Measurements from ENCODE around the gene ITPRIP.
A peak's percentile ranks its signal among the peaks of the same experiment; 100 is the strongest.

Gene ITPRIP

GRCh38 chr10:104325436-104326435 lies 12.5 kb downstream of the ITPRIP start:
- H3K27me3 Mint-ChIP-seq, result no peaks in the 10 kb centered on the region
- no peak for ATAC-seq (ENCODE audit: low read depth)
- no peaks in the 10 kb centered on the region for H3K9me3 Mint-ChIP-seq
- DNase-seq (ENCODE audit: low spot score in 2 of 2), result no peak
- peaks cover 5% of the 10 kb centered on the region for H3K36me3 Mint-ChIP-seq
- H3K4me1 Mint-ChIP-seq, result peaks cover 76% of the 10 kb centered on the region
- peak overlapping the region; percentile 42 for H3K4me3 Mint-ChIP-seq
- peak overlapping the region; percentile 78 for H3K27ac Mint-ChIP-seq

- ATAC-seq (ENCODE audit: low read depth), result no peak
- Mint-ChIP-seq H3K4me3 (peak overlapping the region; percentile 83), H3K4me1 (peaks cover 78% of the 10 kb centered on the region), H3K9me3 (no peaks in the 10 kb centered on the region), H3K27ac (peak overlapping the region; percentile 81), H3K36me3 (peaks cover 5% of the 10 kb centered on the region), H3K27me3 (no peaks in the 10 kb centered on the region)
- no peak for DNase-seq (ENCODE audit: low spot score in 2 of 2)
Observed at GRCh38 chr10:104324931-104325330, 13.3 kb downstream of the ITPRIP start.

GRCh38 chr10:104324221-104324686 lies 14.0 kb downstream of the ITPRIP start:
- no peaks in the 10 kb centered on the region for H3K27me3 Mint-ChIP-seq
- H3K4me1 Mint-ChIP-seq, result peaks cover 78% of the 10 kb centered on the region
- H3K4me3 Mint-ChIP-seq, result peak overlapping the region; percentile 83
- peak overlapping the region; percentile 81 for H3K27ac Mint-ChIP-seq
- no peaks in the 10 kb centered on the region for H3K9me3 Mint-ChIP-seq
- peak; percentile 27 for ATAC-seq (ENCODE audit: low read depth)
- no peak for DNase-seq (ENCODE audit: low spot score in 2 of 2)
- peaks cover 5% of the 10 kb centered on the region for H3K36me3 Mint-ChIP-seq

GRCh38 chr10:104323760-104324201 lies 14.5 kb downstream of the ITPRIP start:
- Mint-ChIP-seq H3K4me1 (peaks cover 78% of the 10 kb centered on the region), H3K9me3 (no peaks in the 10 kb centered on the region)
- ATAC-seq (ENCODE audit: low read depth), result no peak

GRCh38 chr10:104323085-104323484 lies 15.2 kb downstream of the ITPRIP start:
- peaks cover 78% of the 10 kb centered on the region for H3K4me1 Mint-ChIP-seq
- H3K9me3 Mint-ChIP-seq, result no peaks in the 10 kb centered on the region
- H3K27me3 Mint-ChIP-seq, result no peaks in the 10 kb centered on the region
- peak overlapping the region; percentile 73 for H3K27ac Mint-ChIP-seq
- H3K36me3 Mint-ChIP-seq, result peaks cover 5% of the 10 kb centered on the region
- no peak overlapping the region for H3K4me3 Mint-ChIP-seq
- ATAC-seq (ENCODE audit: low read depth) (no peak), DNase-seq (ENCODE audit: low spot score in 2 of 2) (no peak)

More at GRCh38 chr10:104323760-104324201, 14.5 kb downstream of the ITPRIP start:
- DNase-seq (ENCODE audit: low spot score in 2 of 2), result no peak
- Mint-ChIP-seq H3K36me3 (peaks cover 5% of the 10 kb centered on the region), H3K27me3 (no peaks in the 10 kb centered on the region), H3K4me3 (peak overlapping the region; percentile 83), H3K27ac (peak overlapping the region; percentile 81)

GRCh38 chr10:104322416-104322782 lies 15.9 kb downstream of the ITPRIP start:
- ATAC-seq (ENCODE audit: low read depth) (peak; percentile 62), DNase-seq (ENCODE audit: low spot score in 2 of 2) (no peak)
- no peaks in the 10 kb centered on the region for H3K27me3 Mint-ChIP-seq
- H3K4me1 Mint-ChIP-seq, result peaks cover 81% of the 10 kb centered on the region
- peaks cover 7% of the 10 kb centered on the region for H3K36me3 Mint-ChIP-seq
- H3K9me3 Mint-ChIP-seq, result no peaks in the 10 kb centered on the region
- H3K4me3 Mint-ChIP-seq, result peak overlapping the region; percentile 54
- H3K27ac Mint-ChIP-seq, result peak overlapping the region; percentile 73

GRCh38 chr10:104321725-104322415 lies 16.4 kb downstream of the ITPRIP start:
- DNase-seq (ENCODE audit: low spot score in 2 of 2), result no peak
- Mint-ChIP-seq H3K27ac (peak overlapping the region; percentile 73), H3K36me3 (peaks cover 8% of the 10 kb centered on the region), H3K9me3 (no peaks in the 10 kb centered on the region), H3K4me3 (peak overlapping the region; percentile 54), H3K4me1 (peaks cover 81% of the 10 kb centered on the region), H3K27me3 (no peaks in the 10 kb centered on the region)
- ATAC-seq (ENCODE audit: low read depth), result peak; percentile 31

- DNase-seq (ENCODE audit: low spot score in 2 of 2) (no peak), ATAC-seq (ENCODE audit: low read depth) (no peak)
- Mint-ChIP-seq H3K27me3 (no peaks in the 10 kb centered on the region), H3K9me3 (no peaks in the 10 kb centered on the region), H3K36me3 (peaks cover 8% of the 10 kb centered on the region), H3K4me1 (peaks cover 76% of the 10 kb centered on the region), H3K27ac (peak overlapping the region; percentile 73), H3K4me3 (no peak overlapping the region)
Observed at GRCh38 chr10:104321226-104321625, 17.0 kb downstream of the ITPRIP start.

- peaks cover 59% of the 10 kb centered on the region for H3K4me1 Mint-ChIP-seq
- no peak for ATAC-seq (ENCODE audit: low read depth)
Observed at GRCh38 chr10:104318810-104319741, 19.2 kb downstream of the ITPRIP start.

GRCh38 chr10:104318326-104318725 lies 19.9 kb downstream of the ITPRIP start:
- Mint-ChIP-seq H3K36me3 (peaks cover 7% of the 10 kb centered on the region), H3K4me1 (peaks cover 52% of the 10 kb centered on the region), H3K9me3 (no peaks in the 10 kb centered on the region), H3K27me3 (no peaks in the 10 kb centered on the region), H3K4me3 (no peak overlapping the region), H3K27ac (no peak overlapping the region)
- DNase-seq (ENCODE audit: low spot score in 2 of 2), result no peak
- ATAC-seq (ENCODE audit: low read depth), result no peak

More at GRCh38 chr10:104318810-104319741, 19.2 kb downstream of the ITPRIP start:
- no peak for DNase-seq (ENCODE audit: low spot score in 2 of 2)
- Mint-ChIP-seq H3K27ac (peak overlapping the region; percentile 39), H3K9me3 (no peaks in the 10 kb centered on the region), H3K27me3 (no peaks in the 10 kb centered on the region), H3K4me3 (peak overlapping the region; percentile 3), H3K36me3 (peaks cover 5% of the 10 kb centered on the region)

- H3K4me3 Mint-ChIP-seq, result peak overlapping the region; percentile 21
- H3K4me1 Mint-ChIP-seq, result peaks cover 49% of the 10 kb centered on the region
- peak overlapping the region; percentile 88 for H3K27ac Mint-ChIP-seq
- no peaks in the 10 kb centered on the region for H3K9me3 Mint-ChIP-seq
- no peak for DNase-seq (ENCODE audit: low spot score in 2 of 2)
- peaks cover 10% of the 10 kb centered on the region for H3K36me3 Mint-ChIP-seq
- ATAC-seq (ENCODE audit: low read depth), result no peak
- H3K27me3 Mint-ChIP-seq, result no peaks in the 10 kb centered on the region
Observed at GRCh38 chr10:104317726-104318299, 20.5 kb downstream of the ITPRIP start.

GRCh38 chr10:104317269-104317710 lies 21.0 kb downstream of the ITPRIP start:
- Mint-ChIP-seq H3K9me3 (no peaks in the 10 kb centered on the region), H3K27ac (peak overlapping the region; percentile 88), H3K4me1 (peaks cover 44% of the 10 kb centered on the region), H3K4me3 (peak overlapping the region; percentile 46), H3K36me3 (peaks cover 10% of the 10 kb centered on the region), H3K27me3 (no peaks in the 10 kb centered on the region)
- DNase-seq (ENCODE audit: low spot score in 2 of 2) (no peak), ATAC-seq (ENCODE audit: low read depth) (peak; percentile 53)

Measured in memory B cell (primary cell).